ENCODE results near the gene UTP11.

UTP11 gene

DNA sequence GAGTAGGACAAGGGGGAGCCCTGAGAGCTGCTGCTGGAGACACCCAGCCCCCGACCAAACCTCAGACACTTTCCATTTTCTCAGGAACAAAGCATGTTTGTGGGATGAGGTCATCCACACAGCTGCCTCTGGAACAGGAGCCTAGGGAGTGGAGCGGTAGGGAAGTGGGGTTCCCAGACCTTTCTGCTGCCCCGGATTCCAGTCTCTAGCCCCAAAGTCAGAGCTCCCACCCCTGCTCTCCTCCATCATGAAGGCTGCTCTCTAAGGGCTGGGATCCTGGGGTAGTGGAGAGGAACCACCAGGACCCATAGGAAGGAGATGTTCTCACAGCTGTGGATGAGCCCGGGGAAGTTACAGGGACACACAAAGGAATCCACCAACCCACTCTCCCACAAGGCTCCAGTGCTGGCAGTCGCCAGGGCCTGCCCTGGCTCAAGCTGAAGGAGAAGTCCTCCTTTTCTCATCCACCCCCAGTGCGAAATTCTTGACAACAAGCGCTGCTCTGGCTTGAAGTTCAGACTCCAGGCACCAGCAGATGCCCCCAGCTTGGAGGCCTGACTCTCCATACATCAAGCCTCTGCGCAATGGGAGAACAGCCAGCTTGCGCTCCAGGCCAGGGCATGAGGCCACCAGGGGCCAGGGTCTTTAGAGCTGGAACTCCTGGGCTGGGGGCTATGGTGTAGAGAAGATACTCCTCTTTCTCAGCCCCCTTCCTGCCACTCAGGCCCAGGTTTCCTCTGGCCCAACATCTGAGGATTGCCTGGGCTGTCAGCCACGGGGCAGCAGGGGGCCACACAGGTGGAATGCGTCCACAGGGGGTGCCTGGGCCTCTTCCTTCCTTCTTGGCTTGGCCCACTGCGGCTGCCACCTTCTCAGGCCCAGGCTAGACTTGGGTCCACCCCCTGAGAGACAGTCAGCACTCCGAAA lies 11.7 kb upstream of the UTP11 start:
- H3K4me3 ChIP-seq (ENCODE audit: low read depth, low read length): peak overlapping the region; percentile 23
- DNase-seq (ENCODE audit: low read depth): peak; percentile 68

GRCh38 chr1:38003261-38004250 lies 9.0 kb upstream of the UTP11 start:
- no peak for DNase-seq (ENCODE audit: low read depth)
- peak overlapping the region; percentile 91 for H3K4me3 ChIP-seq (ENCODE audit: low read depth, low read length)

- H3K4me3 ChIP-seq (ENCODE audit: low read depth, low read length): peak overlapping the region; percentile 91
- DNase-seq (ENCODE audit: low read depth): no peak
Observed at GRCh38 chr1:38004284-38005108, 8.0 kb upstream of the UTP11 start.

DNA sequence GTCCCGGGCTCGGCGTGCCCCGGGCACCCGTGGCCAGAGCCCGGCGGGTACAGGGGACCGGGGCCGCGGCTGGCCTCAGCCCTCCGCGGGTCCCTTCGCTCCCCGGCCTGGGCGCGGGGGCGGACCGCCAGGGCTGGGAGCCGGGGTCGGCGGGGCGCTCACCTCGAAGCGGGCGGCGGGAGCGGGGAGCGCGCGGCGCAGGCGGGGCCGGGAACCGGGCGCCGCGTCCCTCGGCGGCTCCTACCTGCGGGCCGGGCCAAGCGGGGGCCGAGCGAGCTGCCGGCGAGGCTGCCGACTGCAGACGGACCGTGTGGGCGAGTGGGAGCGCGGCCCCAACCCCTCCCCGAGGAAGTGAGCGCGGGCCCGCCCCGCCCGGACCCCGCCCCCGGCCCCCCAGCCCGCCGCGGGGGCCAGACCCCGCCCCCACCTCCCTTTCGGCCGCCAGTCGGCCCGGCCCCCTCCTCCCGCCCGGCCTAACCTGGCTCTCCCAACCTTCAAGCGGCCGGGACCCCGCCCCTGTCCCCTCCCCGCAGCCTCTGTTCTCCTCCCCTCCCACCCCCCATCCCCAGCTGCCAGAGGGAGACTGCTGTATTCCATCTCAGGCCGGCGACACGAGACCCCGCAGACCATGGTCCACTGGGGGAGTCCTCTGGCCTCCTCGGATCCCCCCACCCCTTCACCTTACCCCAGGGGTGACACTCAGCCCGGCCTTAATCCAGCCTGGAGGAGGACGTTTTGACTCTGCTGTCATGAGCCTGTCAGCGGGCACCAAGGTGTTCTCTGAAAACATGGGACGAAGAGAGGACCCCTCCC lies 7.1 kb upstream of the UTP11 start, which contains the start of gene FHL3:
TSS of gene FHL3 (minus strand) at position 320 of the 813 bp plus-strand sequence. CDS start 6,102 bp downstream, outside the sequence.
- no peak for DNase-seq (ENCODE audit: low read depth)

DNA sequence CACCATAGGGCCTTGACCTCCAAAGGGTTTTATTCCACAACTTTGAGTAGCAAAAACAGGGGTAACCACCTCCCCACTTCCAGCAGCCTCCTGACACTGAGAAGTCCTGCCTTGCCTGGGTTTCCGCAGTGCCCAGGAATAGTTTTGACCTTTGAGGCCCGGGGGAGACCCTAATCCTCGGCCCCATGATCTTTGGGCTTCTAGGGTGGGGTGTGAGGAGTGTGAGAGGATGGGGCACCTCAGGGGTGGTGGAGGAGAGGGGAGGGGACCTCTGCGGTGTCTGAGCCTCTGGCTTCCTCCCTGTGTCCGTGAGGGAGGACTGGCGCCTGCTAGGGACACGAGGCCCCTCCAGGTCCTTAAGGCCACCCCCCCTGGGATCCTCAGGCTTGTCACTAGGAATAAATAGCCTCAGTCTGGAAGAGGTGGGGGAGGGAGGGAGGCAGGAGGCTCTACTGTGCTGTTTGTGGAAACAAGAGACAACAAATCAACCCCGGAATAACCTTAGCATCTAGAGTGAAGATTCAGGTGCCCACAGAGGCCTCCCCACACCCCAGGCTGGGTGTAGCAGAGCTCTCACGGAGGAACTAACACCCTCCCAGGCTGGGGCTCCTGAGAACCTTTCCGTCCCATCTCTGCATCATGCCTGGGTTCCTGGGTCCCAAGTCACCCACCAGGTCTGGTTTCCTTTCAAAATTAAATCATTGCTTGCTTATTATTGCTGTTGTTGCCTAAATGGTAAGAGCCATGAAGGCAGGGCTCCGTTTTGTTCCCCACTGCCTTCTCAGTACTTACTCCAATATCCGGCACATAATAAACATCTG lies 6.3 kb upstream of the UTP11 start:
- no peak for DNase-seq (ENCODE audit: low read depth)
- H3K4me3 ChIP-seq (ENCODE audit: low read depth, low read length): peak overlapping the region; percentile 29

More for the DNA sequence above, 7.1 kb upstream of the UTP11 start, which contains the start of gene FHL3:
- peak within 1 kb of the TSS; percentile 91 for H3K4me3 ChIP-seq (ENCODE audit: low read depth, low read length)

GRCh38 chr1:38009088-38009840 lies 3.3 kb upstream of the UTP11 start:
- peak; percentile 61 for DNase-seq (ENCODE audit: low read depth)

DNA sequence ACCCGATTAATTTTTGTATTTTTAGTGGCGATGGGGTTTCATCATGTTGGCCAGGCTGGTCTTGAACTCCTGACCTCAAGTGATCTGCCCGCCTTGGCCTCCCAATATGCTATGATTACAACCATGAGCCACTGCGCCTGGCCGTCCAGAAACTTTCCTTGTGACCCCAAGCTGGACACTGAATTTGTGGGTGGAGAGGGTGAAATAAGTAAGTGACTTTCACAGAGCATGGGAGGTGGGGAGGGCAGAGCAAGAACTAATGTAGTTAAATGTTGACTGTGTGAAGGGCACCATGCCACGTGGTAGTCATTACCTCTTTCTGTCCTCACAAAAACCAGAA lies 2.7 kb upstream of the UTP11 start:
- no peak for DNase-seq (ENCODE audit: low read depth)
- H3K4me3 ChIP-seq (ENCODE audit: low read depth, low read length): no peak overlapping the region

More at GRCh38 chr1:38009088-38009840, 3.3 kb upstream of the UTP11 start:
- H3K4me3 ChIP-seq (ENCODE audit: low read depth, low read length): no peak overlapping the region

GRCh38 chr1:38013227-38013622 lies 691 bp downstream of the UTP11 start:
- DNase-seq (ENCODE audit: low read depth): no peak
- H3K4me3 ChIP-seq (ENCODE audit: low read depth, low read length): peak overlapping the region; percentile 82

GRCh38 chr1:38014171-38014570 lies 1.6 kb downstream of the UTP11 start:
- no peak for DNase-seq (ENCODE audit: low read depth)
- peak overlapping the region; percentile 15 for H3K4me3 ChIP-seq (ENCODE audit: low read depth, low read length)

DNA sequence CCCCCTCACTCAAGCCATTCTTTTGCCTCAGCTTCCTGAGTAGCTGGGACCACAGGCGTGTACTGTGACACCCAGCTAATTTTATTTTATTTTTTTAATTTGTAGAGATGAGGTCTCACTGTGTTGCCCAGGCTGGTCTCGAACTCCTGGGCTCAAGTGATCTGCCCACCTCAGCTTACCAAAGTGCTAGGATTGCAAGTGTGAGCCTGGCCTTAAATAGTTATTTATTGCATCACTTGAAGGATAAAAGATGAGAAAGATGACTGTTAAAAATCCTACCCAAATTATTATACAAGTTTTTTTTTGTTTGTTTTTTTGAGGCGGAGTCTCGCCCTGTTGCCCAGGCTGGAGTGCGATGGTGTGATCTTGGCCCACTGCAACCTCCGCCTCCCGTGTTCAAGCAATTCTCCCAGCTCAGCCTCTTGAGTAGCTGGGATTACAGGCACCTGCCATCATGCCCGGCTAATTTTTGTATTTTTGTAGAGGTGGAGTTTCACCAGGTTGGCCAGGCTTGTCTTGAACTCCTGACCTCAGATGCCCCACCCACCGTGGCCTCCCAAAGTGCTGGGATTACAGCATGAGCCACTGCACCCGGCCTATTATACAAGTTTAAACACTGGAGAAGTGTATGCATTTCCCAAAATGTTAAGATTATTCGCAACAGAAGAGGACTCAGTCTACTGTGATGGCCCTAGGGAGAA lies 2.3 kb downstream of the UTP11 start:
- no peak for DNase-seq (ENCODE audit: low read depth)
- H3K4me3 ChIP-seq (ENCODE audit: low read depth, low read length): no peak overlapping the region

- DNase-seq (ENCODE audit: low read depth): no peak
- no peak overlapping the region for H3K4me3 ChIP-seq (ENCODE audit: low read depth, low read length)
Observed at GRCh38 chr1:38015978-38016725, 3.6 kb downstream of the UTP11 start.

DNA sequence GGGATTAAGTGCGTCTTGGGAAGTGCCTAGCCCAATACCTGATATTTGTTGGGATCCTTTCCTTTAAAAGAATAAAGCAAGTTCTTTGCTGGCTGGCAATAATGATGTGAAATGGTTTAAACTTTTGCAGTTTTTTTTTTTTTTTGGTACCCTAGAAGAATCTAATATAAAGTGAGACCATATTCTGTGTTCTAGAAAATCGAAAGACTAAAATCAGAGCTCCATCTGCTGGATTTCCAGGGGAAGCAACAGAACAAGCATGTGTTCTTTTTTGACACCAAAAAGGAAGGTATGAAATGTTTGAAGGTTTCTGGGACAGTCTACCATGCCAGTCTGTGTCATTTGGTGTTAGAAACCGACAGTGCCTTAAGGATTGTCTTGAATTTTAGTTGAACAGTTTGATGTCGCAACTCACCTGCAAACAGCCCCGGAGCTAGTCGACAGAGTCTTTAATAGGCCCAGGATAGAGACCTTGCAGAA lies 6.4 kb downstream of the UTP11 start:
- DNase-seq (ENCODE audit: low read depth): no peak
- H3K4me3 ChIP-seq (ENCODE audit: low read depth, low read length): no peak overlapping the region

- H3K4me3 ChIP-seq (ENCODE audit: low read depth, low read length): no peak overlapping the region
- no peak for DNase-seq (ENCODE audit: low read depth)
Observed at GRCh38 chr1:38020396-38020795, 7.9 kb downstream of the UTP11 start.

- H3K4me3 ChIP-seq (ENCODE audit: low read depth, low read length): no peak overlapping the region
- DNase-seq (ENCODE audit: low read depth): no peak
Observed at GRCh38 chr1:38021969-38022368, 9.4 kb downstream of the UTP11 start.

GRCh38 chr1:38022810-38023209 lies 10.3 kb downstream of the UTP11 start:
- H3K4me3 ChIP-seq (ENCODE audit: low read depth, low read length): no peak overlapping the region
- no peak for DNase-seq (ENCODE audit: low read depth)

Measured in skeletal muscle cell (primary cell).